Measurements from ENCODE around the gene KCND3.

Gene KCND3

GRCh38 chr1:111723871-111724270 lies 265.6 kb downstream of the KCND3 start:
- no peak for DNase-seq (ENCODE audit: low read depth)

- no peak for DNase-seq (ENCODE audit: low read depth)
Measured at GRCh38 chr1:111723091-111723806, 266.2 kb downstream of the KCND3 start.

DNA sequence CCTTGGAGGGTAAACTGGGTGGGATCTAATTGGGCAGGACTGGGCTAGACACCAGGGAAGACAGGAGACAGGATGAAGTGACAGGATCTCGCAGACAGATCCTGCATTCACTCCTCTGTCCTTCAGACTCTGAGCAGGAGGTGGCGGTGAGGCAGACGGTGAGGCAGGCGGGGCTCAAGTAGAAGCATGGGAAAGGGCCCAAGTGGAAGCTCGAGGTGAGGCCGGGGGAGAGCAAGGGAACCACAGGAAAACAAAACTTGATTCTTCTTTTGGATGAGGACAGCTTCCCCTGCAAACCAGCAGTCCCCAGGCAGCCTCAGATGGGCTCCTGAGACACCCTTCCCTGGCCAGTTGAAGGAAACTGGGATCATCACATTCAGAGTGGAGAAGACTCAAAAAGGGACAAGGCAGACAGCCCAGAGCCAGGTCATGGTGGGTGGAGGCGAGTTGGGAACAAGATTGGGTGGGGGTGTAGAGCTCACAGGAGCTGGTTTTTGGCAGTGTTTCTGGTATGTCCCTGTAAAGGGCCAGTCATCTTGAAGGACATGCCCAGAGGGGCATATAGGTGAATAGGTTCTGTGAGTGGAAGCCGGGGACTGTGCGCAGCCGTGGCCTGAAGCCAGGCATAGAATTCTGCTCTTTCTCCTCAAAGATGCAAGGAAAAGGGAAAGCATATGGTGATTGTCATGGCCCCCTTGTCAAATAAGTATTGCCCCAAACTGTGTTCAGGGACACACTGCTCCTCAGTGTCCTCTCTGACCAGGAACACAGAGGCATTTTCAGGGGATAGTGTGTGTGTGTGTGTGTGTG lies 268.3 kb downstream of the KCND3 start:
- DNase-seq (ENCODE audit: low read depth): no peak

Data from fibroblast of the conjunctiva (primary cell).